GM18502 (cell line): ENCODE results near the gene APBA1.

Source experiments
- ATAC-seq: cut with Tn5 transposase; IDR thresholded peaks from one replicate; pipeline ENCODE4 v1.9.1; 2021; ENCODE audit warnings: mild to moderate bottlenecking; ENCODE audit not compliant: unreplicated experiment, poor library complexity

APBA1 gene

GRCh38 chr9:69671879-69672595 lies at the start of gene APBA1:
TSS of gene APBA1 (minus strand) at chr9:69672371.
- peak; percentile 51 for ATAC-seq

DNA sequence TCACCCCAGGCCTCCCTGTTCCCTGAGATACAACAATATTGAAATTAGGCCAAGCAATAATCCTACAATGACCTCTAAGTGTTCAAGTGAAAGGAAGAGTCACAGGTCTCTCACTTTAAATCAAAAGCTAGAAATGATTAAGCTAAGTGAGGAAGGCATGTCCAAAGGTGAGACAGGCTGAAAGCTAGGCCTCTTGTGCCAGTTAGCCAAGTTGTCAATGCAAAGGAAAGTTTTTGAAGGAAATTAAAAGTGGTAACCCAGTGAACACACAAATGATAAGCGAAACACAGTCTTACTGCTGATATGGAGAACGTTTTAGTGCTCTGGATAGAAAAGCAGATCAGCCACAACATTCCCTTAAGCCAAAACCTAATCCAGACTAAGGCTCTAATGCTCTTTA lies 47.8 kb upstream of the APBA1 start:
- ATAC-seq, result no peak

GRCh38 chr9:69719367-69719766 lies 47.2 kb upstream of the APBA1 start:
- no peak for ATAC-seq

- ATAC-seq, result no peak
Observed at GRCh38 chr9:69718218-69718617, 46.0 kb upstream of the APBA1 start.

DNA sequence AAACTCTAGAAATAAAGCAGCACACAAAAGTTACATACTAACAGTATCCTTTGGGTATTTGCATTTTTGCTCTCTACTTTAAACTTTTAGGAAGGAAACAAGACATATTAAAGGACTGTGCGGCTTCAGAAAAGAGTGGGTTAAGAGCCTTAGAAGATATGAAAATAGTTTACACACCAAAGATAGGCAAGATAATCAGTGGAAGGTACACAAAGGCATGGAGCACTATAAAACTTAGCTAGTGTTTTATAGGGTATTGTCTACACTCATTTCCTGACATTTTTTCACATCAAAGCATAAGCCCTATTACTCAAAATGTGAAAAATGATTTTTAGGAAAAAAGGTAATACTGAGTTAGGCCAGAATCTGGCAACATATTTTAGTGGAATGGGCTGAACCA lies 43.7 kb upstream of the APBA1 start:
- ATAC-seq, result no peak

DNA sequence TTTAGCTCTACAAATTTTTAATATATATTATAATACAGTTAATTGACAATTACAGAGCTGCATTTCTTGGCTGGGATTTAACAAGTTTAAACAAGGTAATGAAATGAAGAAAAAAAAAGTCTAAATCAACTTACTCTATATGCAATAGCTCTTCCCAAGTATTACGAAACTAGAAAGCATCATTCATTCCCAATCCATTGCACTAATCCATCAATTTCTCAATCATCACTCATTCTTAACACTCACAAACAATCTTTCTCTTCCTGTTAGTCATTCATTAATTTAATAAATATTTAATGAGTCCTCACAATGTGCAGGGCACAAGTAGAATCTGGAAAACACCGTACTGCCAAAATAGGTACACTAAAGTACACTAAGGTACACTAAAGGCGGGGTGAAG lies 42.9 kb upstream of the APBA1 start:
- ATAC-seq, result no peak

DNA sequence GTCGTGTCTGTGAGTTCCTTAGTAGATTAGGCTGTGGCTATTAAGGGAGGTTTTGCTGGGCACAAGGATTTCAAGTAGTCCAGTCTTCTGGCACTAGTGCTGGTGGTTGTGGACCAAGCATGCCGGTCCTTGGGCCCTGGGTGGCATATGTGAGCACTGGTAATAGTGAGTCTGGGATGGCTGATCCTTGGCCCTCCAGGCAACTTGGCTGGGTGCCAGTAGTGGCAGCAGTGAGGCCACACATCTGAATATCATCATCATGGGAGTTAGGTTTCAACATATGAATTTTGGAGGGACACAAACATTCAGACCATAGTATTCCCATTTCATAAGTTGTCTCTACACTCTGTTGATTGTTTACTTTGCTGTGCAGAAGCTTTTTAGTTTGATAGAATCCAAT lies 25.3 kb upstream of the APBA1 start:
- ATAC-seq, result no peak

DNA sequence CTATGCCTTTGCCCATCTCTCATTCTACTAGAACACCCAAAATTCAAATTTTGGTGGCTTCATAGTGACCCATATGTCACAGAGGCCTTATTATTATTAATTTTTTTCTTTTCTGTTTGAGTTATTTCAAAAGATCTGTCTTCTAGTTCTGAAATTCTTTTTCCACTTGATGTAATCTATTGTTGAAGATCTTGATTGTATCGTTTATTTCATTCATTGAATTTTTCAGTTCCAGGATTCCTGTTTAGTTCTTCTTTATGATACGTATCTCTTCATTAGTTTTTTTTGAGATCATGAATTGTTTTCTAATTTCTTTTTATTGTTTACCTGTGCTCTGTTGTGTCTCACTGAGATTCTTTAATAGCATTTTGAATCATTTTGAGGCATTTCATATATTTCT lies 24.6 kb upstream of the APBA1 start:
- no peak for ATAC-seq

DNA sequence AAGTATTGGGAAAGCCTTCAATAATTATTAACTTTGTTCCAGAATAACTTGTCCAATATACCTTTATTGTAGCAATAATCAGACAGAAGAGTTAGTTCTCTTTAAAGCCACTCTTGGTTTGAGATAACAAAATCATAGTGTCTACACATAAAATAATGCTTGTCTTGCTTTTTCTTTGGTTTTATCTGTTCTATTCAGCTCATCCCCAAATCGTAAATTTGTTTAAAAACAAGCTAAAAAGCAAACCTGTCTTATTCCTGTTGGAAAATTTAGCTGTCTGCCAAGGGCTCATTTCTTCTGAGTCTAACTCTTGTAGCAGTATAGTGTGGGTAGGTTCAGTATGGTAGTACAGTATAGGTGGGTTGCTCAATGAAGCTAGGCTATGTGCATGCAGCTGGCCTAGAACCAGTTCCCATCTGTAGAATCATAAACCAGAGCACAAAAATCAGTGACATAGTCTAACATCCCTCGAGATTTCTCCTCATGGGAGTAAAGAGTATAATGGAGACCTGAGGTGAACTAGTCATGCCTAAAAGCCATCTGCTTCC lies 17.9 kb upstream of the APBA1 start:
- ATAC-seq, result no peak

GRCh38 chr9:69683927-69684326 lies 11.8 kb upstream of the APBA1 start:
- ATAC-seq, result no peak

DNA sequence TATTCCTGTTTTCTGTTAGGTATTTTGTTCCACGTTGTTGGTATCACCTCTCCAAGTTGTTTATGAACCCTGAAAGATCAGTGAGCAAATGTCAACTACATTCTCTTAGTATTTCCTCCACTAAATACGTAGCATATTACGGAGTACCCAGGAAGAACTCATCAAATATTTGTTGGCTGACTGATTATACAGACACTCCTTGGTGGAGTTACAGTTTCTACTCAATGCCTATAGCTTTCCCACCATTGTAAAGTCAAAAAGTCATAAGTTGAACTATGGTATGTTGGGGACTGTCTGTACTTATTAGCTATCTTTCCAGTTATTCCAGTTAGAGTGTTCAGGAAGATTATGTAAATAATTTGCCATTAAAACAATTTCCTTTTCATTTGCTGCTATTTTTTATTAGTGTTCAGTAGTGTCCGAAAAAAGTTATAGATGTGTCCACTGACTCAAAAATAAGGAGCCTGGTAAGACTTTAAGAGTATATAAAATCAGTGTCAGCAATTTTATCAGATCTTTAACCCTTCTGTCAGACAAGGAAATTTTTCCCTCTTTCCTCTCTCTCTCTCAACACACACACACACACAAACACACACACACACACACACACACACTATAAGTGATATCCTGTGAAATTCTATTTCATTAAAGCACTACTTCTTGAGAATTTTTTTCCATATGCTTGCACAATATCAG lies 6.8 kb upstream of the APBA1 start:
- ATAC-seq, result no peak

DNA sequence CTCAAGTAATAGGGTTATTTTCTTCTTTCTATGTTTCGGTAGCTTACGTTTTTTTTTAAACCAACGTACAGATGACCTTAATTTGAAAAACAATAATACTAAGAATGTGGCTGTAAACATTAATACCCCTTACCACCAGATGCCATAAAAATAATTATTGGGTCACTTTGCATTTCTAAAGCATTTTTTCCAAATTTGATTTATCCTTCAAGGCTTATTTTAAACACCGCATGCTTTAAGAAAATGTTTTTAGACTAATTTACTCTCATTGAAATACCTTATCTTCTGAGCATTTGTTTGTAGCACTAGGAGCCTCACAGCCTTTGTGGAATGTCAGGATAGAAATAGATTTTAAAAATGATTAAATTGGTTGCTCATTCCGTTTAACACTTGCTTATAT lies 5.8 kb upstream of the APBA1 start:
- ATAC-seq, result no peak

DNA sequence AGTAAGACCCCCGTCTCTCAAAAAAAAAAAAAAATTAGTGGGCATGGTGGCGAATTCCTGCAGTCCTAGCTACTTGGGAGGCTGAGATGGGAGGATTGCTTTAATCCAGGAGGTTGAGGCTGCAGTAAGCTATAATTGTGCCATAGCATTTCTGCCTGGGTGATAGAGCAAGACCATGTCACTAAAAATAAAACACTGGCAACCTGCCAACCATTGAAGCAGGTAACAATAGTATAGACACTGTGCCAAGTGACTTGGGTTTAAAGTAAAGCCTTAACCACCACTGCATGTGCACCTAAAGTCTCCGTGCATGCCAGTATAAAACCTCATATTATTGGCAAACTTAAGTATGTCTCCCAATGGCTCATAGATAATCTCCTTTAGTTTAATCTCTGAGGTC lies 3.4 kb upstream of the APBA1 start:
- no peak for ATAC-seq

DNA sequence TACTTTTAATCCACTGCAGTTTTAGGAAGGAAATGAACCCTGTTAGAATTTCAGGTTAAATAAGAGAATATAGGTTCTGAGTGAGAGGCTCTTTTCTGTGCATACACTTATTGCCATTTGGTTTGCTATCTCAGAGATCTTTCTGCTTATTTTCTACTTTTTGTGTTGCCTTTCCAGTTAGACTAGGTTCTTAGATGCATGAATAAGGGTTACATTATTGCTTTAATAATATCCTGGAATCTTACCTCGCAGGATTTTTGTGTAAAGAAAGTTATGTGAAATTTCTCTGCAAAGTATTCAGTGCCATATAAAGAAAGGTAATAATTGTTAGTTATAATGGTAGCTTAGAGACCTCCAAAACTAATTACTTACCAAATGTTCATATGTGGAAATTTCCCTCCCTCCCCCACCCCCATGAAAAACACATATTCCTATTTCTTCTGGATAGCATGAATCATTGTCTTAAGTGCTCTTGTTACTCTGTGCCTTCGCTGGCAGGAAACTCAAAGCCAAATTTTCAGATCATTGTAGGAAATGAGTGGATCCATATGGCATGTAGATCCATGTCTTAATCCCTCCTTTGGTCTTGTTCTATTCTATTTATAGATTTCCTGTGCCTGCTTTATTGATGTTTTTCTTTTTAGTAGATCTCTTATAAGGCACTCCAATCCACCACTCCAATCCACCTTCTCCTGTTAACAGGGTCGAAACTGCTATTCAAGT lies 2.7 kb upstream of the APBA1 start:
- ATAC-seq, result no peak

DNA sequence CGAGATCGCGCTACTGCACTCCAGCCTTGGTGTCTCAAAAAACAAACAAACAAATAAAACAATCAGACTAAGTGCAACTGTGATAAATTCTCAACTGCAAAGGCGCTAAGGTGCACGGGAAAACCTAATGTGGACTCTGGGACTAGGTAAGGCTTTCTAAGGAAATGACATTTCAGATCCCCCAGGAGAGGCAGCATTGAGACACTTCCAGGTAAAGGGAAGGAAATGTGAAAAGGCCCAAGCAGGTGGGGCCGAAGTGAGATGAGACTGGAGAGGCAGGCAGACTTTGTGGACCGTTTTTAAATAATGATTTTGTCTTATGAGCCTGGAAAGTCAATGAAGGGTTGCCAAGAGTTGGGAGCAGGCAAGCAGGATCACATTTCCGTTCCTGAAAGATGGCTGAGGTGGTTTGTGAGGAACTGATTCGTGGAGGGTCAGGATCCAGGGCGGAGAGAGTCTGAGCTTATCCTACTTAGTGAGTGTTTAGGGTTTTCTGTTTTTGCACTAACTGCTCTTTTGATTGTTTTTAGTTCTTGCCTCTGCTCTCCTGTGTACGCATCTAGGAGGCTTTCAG lies 2.0 kb upstream of the APBA1 start:
- no peak for ATAC-seq

GRCh38 chr9:69673311-69673640 lies 1.1 kb upstream of the APBA1 start:
- ATAC-seq, result no peak

- peak; percentile 97 for ATAC-seq
Observed at GRCh38 chr9:69672596-69673310, 582 bp upstream of the APBA1 start.

GRCh38 chr9:69671311-69671878 lies 776 bp downstream of the APBA1 start:
- ATAC-seq, result no peak

- no peak for ATAC-seq
Observed at GRCh38 chr9:69667306-69667705, 4.9 kb downstream of the APBA1 start.

GRCh38 chr9:69660304-69660703 lies 11.9 kb downstream of the APBA1 start:
- no peak for ATAC-seq
